Measurements from ENCODE around the gene GMPS. TPM values are rescaled to one million over a fixed set of nuclear protein-coding genes. Genes with fewer than 3 reads are reported as not detected.
"Not testable (repeated sequence)": the region's sequence is repeated elsewhere in the genome, so short reads cannot be mapped to it uniquely, and the experiment has no call there.

Gene GMPS
- total RNA-seq, 3 donors from 2014 or later: 20.2 to 44.7 (median 35.4) TPM

- DNase-seq (no peak), ATAC-seq (no peak)
- Histone ChIP-seq H3K36me3 (ENCODE audit: low read depth) (no peaks in the 10 kb centered on the region), H3K4me3 (no peak overlapping the region), H3K4me1 (ENCODE audit: low read depth) (no peaks in the 10 kb centered on the region), H3K9me3 (no peaks in the 10 kb centered on the region)
- no peak for TF ChIP-seq CTCF (IDR thresholded peaks at IDR 0.05)
- intact Hi-C loops (cut with DNase I, micrococcal nuclease): no loop called here
Measured at GRCh38 chr3:155861476-155862183, 8.8 kb upstream of the GMPS start.

GRCh38 chr3:155862290-155862982 lies 8.0 kb upstream of the GMPS start:
- H3K9me3 ChIP-seq; H3K4me1 ChIP-seq (ENCODE audit: low read depth); intact Hi-C loops (cut with DNase I, micrococcal nuclease); H3K36me3 ChIP-seq (ENCODE audit: low read depth); H3K4me3 ChIP-seq: not testable (repeated sequence)
- peak; percentile 30 for ATAC-seq
- peak in 1 of 3 donors; percentile 15 for DNase-seq

GRCh38 chr3:155863072-155863784 lies 7.2 kb upstream of the GMPS start:
- H3K4me3 ChIP-seq: no peak overlapping the region
- DNase-seq (no peak), ATAC-seq (no peak)
- TF ChIP-seq CTCF (IDR thresholded peaks at IDR 0.05): no peak
- no peaks in the 10 kb centered on the region for H3K4me1 ChIP-seq (ENCODE audit: low read depth)
- no peaks in the 10 kb centered on the region for H3K9me3 ChIP-seq
- H3K36me3 ChIP-seq (ENCODE audit: low read depth): no peaks in the 10 kb centered on the region
- intact Hi-C loops (cut with DNase I, micrococcal nuclease): no loop called here

GRCh38 chr3:155869691-155870090 lies 759 bp upstream of the GMPS start:
- intact Hi-C loops (cut with DNase I, micrococcal nuclease): no loop called here
- TF ChIP-seq CTCF (IDR thresholded peaks at IDR 0.05): no peak
- H3K36me3 ChIP-seq (ENCODE audit: low read depth): peaks cover 6% of the 10 kb centered on the region
- H3K4me3 ChIP-seq: no peak overlapping the region
- no peaks in the 10 kb centered on the region for H3K9me3 ChIP-seq
- ATAC-seq (no peak), DNase-seq (no peak)
- peaks cover 12% of the 10 kb centered on the region for H3K4me1 ChIP-seq (ENCODE audit: low read depth)

- ATAC-seq (peak; percentile 45), DNase-seq (peak; percentile 66 to 80 (median 77))
- Histone ChIP-seq H3K9me3 (no peaks in the 10 kb centered on the region), H3K4me1 (ENCODE audit: low read depth) (peaks cover 12% of the 10 kb centered on the region), H3K36me3 (ENCODE audit: low read depth) (peaks cover 6% of the 10 kb centered on the region), H3K4me3 (peak overlapping the region; percentile 90)
- no peak for TF ChIP-seq CTCF (IDR thresholded peaks at IDR 0.05)
- intact Hi-C loops (cut with DNase I, micrococcal nuclease): no loop called here
Measured at GRCh38 chr3:155870945-155871745, 695 bp downstream of the GMPS start.
